ENCODE data around the gene FARP1. TPM values are rescaled to one million over a fixed set of nuclear protein-coding genes. Genes with fewer than 3 reads are reported as not detected.

The FARP1 gene
- polyA plus RNA-seq, 2 donors: 2.2 to 2.3 TPM

DNA sequence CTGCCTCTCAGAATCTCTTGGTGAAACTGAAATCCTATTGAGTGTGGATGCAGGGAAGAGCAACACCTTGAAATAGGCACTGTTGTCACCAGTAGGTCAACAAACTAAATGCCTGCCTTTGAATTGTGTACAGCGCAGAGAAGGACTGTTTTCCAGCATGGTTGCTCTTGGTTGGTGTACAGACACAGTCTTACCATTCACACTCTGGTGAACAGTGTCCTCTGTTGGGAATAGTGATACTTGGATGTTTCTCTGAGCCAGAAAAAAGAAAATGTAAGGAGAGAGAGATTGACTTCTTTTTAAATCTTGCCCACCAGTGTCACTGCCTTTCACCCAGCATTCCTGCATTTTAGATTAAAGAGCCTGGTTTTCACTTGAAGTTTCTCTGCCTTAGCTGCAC lies 254.3 kb downstream of the FARP1 start:
- no peaks in the 10 kb centered on the region for H3K9me3 ChIP-seq (ENCODE audit: control insufficient read depth in 2 of 2, insufficient read depth in 1 of 2, low read depth in 1 of 2, low read length in 1 of 2)
- no peaks in the 10 kb centered on the region for H3K27me3 ChIP-seq (ENCODE audit: control insufficient read depth in 1 of 2, insufficient read depth in 2 of 2, low read length in 2 of 2)
- WGBS, 2 donors: 91 to 100% methylated on average over 1 of the region's 1 CpG
- H3K4me1 ChIP-seq (ENCODE audit: control insufficient read depth in 2 of 2, insufficient read depth in 2 of 2, low read length in 1 of 2): no peaks in the 10 kb centered on the region
- H3K27ac ChIP-seq (ENCODE audit: low read depth in 2 of 2, low read length in 1 of 2): no peak overlapping the region
- H3K36me3 ChIP-seq (ENCODE audit: control insufficient read depth in 2 of 2, insufficient read depth in 2 of 2, low read length in 1 of 2): no peaks in the 10 kb centered on the region
- no peak overlapping the region for H3K4me3 ChIP-seq (ENCODE audit: low read depth in 1 of 2, low read length in 2 of 2)

DNA sequence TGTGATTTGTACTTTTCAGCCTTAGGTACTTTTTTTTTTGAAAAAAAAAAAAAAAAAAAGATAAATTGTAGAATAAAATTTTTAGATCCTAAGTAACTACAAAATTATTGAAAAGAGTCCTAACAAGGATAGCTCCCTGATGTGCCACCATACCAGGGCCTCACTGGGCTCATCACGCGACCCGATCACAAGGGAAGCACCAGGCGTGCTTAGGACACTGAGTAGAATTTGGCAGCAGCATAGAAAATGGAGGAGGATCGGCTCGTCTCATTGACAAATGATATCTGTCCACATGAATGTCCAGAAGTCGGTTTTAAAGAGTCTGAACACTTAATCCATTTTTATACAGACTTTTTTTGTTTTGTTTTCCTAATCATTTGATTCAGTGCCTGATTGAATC lies 255.0 kb downstream of the FARP1 start:
- no peaks in the 10 kb centered on the region for H3K9me3 ChIP-seq (ENCODE audit: control insufficient read depth in 2 of 2, insufficient read depth in 1 of 2, low read depth in 1 of 2, low read length in 1 of 2)
- no peaks in the 10 kb centered on the region for H3K27me3 ChIP-seq (ENCODE audit: control insufficient read depth in 1 of 2, insufficient read depth in 2 of 2, low read length in 2 of 2)
- no peak overlapping the region for H3K4me3 ChIP-seq (ENCODE audit: low read depth in 1 of 2, low read length in 2 of 2)
- no peaks in the 10 kb centered on the region for H3K4me1 ChIP-seq (ENCODE audit: control insufficient read depth in 2 of 2, insufficient read depth in 2 of 2, low read length in 1 of 2)
- no peaks in the 10 kb centered on the region for H3K36me3 ChIP-seq (ENCODE audit: control insufficient read depth in 2 of 2, insufficient read depth in 2 of 2, low read length in 1 of 2)
- 77 to 84% methylated on average over 7 of the region's 7 CpGs for WGBS, 2 donors
- H3K27ac ChIP-seq (ENCODE audit: low read depth in 2 of 2, low read length in 1 of 2): no peak overlapping the region

- no peak overlapping the region for H3K27ac ChIP-seq (ENCODE audit: low read depth in 2 of 2, low read length in 1 of 2)
- H3K4me1 ChIP-seq (ENCODE audit: control insufficient read depth in 2 of 2, insufficient read depth in 2 of 2, low read length in 1 of 2): no peaks in the 10 kb centered on the region
- peaks cover 0 to 3% of the 10 kb centered on the region in 2 donors for H3K36me3 ChIP-seq (ENCODE audit: control insufficient read depth in 2 of 2, insufficient read depth in 2 of 2, low read length in 1 of 2)
- no peaks in the 10 kb centered on the region for H3K9me3 ChIP-seq (ENCODE audit: control insufficient read depth in 2 of 2, insufficient read depth in 1 of 2, low read depth in 1 of 2, low read length in 1 of 2)
- WGBS, 2 donors: 78 to 84% methylated on average over 5 of the region's 5 CpGs
- H3K4me3 ChIP-seq (ENCODE audit: low read depth in 1 of 2, low read length in 2 of 2): no peak overlapping the region
- no peaks in the 10 kb centered on the region for H3K27me3 ChIP-seq (ENCODE audit: control insufficient read depth in 1 of 2, insufficient read depth in 2 of 2, low read length in 2 of 2)
Observed at GRCh38 chr13:98398581-98398980, 255.7 kb downstream of the FARP1 start.

- no peak overlapping the region for H3K4me3 ChIP-seq (ENCODE audit: low read depth in 1 of 2, low read length in 2 of 2)
- H3K27me3 ChIP-seq (ENCODE audit: control insufficient read depth in 1 of 2, insufficient read depth in 2 of 2, low read length in 2 of 2): no peaks in the 10 kb centered on the region
- H3K9me3 ChIP-seq (ENCODE audit: control insufficient read depth in 2 of 2, insufficient read depth in 1 of 2, low read depth in 1 of 2, low read length in 1 of 2): no peaks in the 10 kb centered on the region
- no peak overlapping the region for H3K27ac ChIP-seq (ENCODE audit: low read depth in 2 of 2, low read length in 1 of 2)
- H3K36me3 ChIP-seq (ENCODE audit: control insufficient read depth in 2 of 2, insufficient read depth in 2 of 2, low read length in 1 of 2): peaks cover 0 to 3% of the 10 kb centered on the region in 2 donors
- no peaks in the 10 kb centered on the region for H3K4me1 ChIP-seq (ENCODE audit: control insufficient read depth in 2 of 2, insufficient read depth in 2 of 2, low read length in 1 of 2)
- WGBS, 2 donors: 66 to 75% methylated on average over 4 of the region's 4 CpGs
Observed at GRCh38 chr13:98399756-98400155, 256.9 kb downstream of the FARP1 start.

GRCh38 chr13:98401934-98402333 lies 259.0 kb downstream of the FARP1 start:
- Histone ChIP-seq H3K9me3 (ENCODE audit: control insufficient read depth in 2 of 2, insufficient read depth in 1 of 2, low read depth in 1 of 2, low read length in 1 of 2) (no peaks in the 10 kb centered on the region), H3K4me1 (ENCODE audit: control insufficient read depth in 2 of 2, insufficient read depth in 2 of 2, low read length in 1 of 2) (no peaks in the 10 kb centered on the region), H3K27me3 (ENCODE audit: control insufficient read depth in 1 of 2, insufficient read depth in 2 of 2, low read length in 2 of 2) (no peaks in the 10 kb centered on the region), H3K4me3 (ENCODE audit: low read depth in 1 of 2, low read length in 2 of 2) (no peak overlapping the region), H3K27ac (ENCODE audit: low read depth in 2 of 2, low read length in 1 of 2) (no peak overlapping the region), H3K36me3 (ENCODE audit: control insufficient read depth in 2 of 2, insufficient read depth in 2 of 2, low read length in 1 of 2) (peaks cover 0 to 3% of the 10 kb centered on the region in 2 donors)
- WGBS, 2 donors: 84 to 90% methylated on average over 13 of the region's 13 CpGs

- no peaks in the 10 kb centered on the region for H3K9me3 ChIP-seq (ENCODE audit: control insufficient read depth in 2 of 2, insufficient read depth in 1 of 2, low read depth in 1 of 2, low read length in 1 of 2)
- peaks cover 0 to 3% of the 10 kb centered on the region in 2 donors for H3K36me3 ChIP-seq (ENCODE audit: control insufficient read depth in 2 of 2, insufficient read depth in 2 of 2, low read length in 1 of 2)
- H3K27ac ChIP-seq (ENCODE audit: low read depth in 2 of 2, low read length in 1 of 2): no peak overlapping the region
- no peak overlapping the region for H3K4me3 ChIP-seq (ENCODE audit: low read depth in 1 of 2, low read length in 2 of 2)
- 92 to 94% methylated on average over 2 of the region's 2 CpGs for WGBS, 2 donors
- H3K4me1 ChIP-seq (ENCODE audit: control insufficient read depth in 2 of 2, insufficient read depth in 2 of 2, low read length in 1 of 2): no peaks in the 10 kb centered on the region
- no peaks in the 10 kb centered on the region for H3K27me3 ChIP-seq (ENCODE audit: control insufficient read depth in 1 of 2, insufficient read depth in 2 of 2, low read length in 2 of 2)
Observed at GRCh38 chr13:98403076-98403475, 260.2 kb downstream of the FARP1 start.

DNA sequence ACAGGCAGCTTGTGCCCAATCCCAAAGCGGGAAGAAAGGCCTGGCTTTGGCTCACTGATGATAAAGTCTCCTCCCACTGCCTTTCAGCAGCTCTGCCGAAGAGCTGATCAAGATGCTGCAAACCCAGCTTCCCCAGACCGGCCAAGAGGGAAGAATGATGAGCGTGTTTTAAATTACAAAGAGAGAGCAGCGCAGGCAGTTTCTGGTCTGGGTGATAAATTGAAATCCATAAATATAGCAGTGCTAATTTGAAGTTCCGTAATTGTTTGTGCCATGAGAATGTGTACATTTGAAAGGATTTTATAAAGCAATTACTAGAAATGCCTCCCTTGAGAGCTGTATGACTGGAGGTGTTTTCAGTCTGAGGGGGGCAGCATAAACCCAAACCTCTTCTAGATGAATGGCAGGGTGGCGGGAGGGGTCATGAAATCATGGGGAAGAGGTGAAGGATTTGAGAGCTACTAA lies 262.2 kb downstream of the FARP1 start:
- no peak overlapping the region for H3K4me3 ChIP-seq (ENCODE audit: low read depth in 1 of 2, low read length in 2 of 2)
- peaks cover 0 to 3% of the 10 kb centered on the region in 2 donors for H3K36me3 ChIP-seq (ENCODE audit: control insufficient read depth in 2 of 2, insufficient read depth in 2 of 2, low read length in 1 of 2)
- no peaks in the 10 kb centered on the region for H3K4me1 ChIP-seq (ENCODE audit: control insufficient read depth in 2 of 2, insufficient read depth in 2 of 2, low read length in 1 of 2)
- no peaks in the 10 kb centered on the region for H3K27me3 ChIP-seq (ENCODE audit: control insufficient read depth in 1 of 2, insufficient read depth in 2 of 2, low read length in 2 of 2)
- no peaks in the 10 kb centered on the region for H3K9me3 ChIP-seq (ENCODE audit: control insufficient read depth in 2 of 2, insufficient read depth in 1 of 2, low read depth in 1 of 2, low read length in 1 of 2)
- no peak overlapping the region for H3K27ac ChIP-seq (ENCODE audit: low read depth in 2 of 2, low read length in 1 of 2)
- WGBS, 2 donors: 60 to 61% methylated on average over 7 of the region's 7 CpGs

DNA sequence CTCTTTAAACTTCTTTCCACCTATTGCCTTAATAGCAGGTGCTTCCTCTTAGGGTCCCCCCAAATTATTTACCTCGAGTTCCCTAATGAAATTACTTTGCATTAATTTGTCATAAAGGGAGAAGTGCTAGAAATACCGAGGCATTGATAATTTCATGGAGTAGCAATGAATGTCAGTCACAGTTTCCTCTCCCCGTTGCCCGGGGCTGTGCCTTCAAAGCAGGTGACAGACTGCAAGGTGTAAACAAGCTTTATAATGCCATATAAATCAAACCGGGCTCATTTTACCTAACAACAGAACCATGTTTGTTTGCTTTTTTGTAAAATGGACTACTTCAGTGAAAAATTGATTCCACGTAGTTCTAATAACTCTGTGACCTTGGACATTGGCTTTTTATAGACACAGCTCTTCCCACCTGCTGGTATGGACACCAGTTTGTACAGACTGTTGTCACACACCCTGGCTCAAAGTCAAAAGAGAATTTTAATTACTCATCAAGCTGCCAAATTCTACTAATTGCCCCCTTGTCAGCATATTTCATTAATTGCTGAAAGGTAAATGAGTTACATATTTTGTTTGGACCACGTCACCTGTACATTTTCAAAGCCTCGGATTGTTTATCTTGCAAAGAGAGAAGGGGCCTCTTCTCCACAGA lies 262.9 kb downstream of the FARP1 start:
- no peak overlapping the region for H3K27ac ChIP-seq (ENCODE audit: low read depth in 2 of 2, low read length in 1 of 2)
- H3K4me3 ChIP-seq (ENCODE audit: low read depth in 1 of 2, low read length in 2 of 2): no peak overlapping the region
- peaks cover 0 to 3% of the 10 kb centered on the region in 2 donors for H3K36me3 ChIP-seq (ENCODE audit: control insufficient read depth in 2 of 2, insufficient read depth in 2 of 2, low read length in 1 of 2)
- no peaks in the 10 kb centered on the region for H3K27me3 ChIP-seq (ENCODE audit: control insufficient read depth in 1 of 2, insufficient read depth in 2 of 2, low read length in 2 of 2)
- H3K4me1 ChIP-seq (ENCODE audit: control insufficient read depth in 2 of 2, insufficient read depth in 2 of 2, low read length in 1 of 2): no peaks in the 10 kb centered on the region
- H3K9me3 ChIP-seq (ENCODE audit: control insufficient read depth in 2 of 2, insufficient read depth in 1 of 2, low read depth in 1 of 2, low read length in 1 of 2): no peaks in the 10 kb centered on the region
- WGBS, 2 donors: 57 to 70% methylated on average over 8 of the region's 8 CpGs

- peaks cover 0 to 3% of the 10 kb centered on the region in 2 donors for H3K36me3 ChIP-seq (ENCODE audit: control insufficient read depth in 2 of 2, insufficient read depth in 2 of 2, low read length in 1 of 2)
- no peaks in the 10 kb centered on the region for H3K9me3 ChIP-seq (ENCODE audit: control insufficient read depth in 2 of 2, insufficient read depth in 1 of 2, low read depth in 1 of 2, low read length in 1 of 2)
- no peaks in the 10 kb centered on the region for H3K27me3 ChIP-seq (ENCODE audit: control insufficient read depth in 1 of 2, insufficient read depth in 2 of 2, low read length in 2 of 2)
- no peaks in the 10 kb centered on the region for H3K4me1 ChIP-seq (ENCODE audit: control insufficient read depth in 2 of 2, insufficient read depth in 2 of 2, low read length in 1 of 2)
- no peak overlapping the region for H3K27ac ChIP-seq (ENCODE audit: low read depth in 2 of 2, low read length in 1 of 2)
- no peak overlapping the region for H3K4me3 ChIP-seq (ENCODE audit: low read depth in 1 of 2, low read length in 2 of 2)
- WGBS, 2 donors: 77 to 88% methylated on average over 9 of the region's 9 CpGs
Observed at GRCh38 chr13:98406427-98406826, 263.5 kb downstream of the FARP1 start.

- H3K4me1 ChIP-seq (ENCODE audit: control insufficient read depth in 2 of 2, insufficient read depth in 2 of 2, low read length in 1 of 2): no peaks in the 10 kb centered on the region
- no peak overlapping the region for H3K4me3 ChIP-seq (ENCODE audit: low read depth in 1 of 2, low read length in 2 of 2)
- H3K27me3 ChIP-seq (ENCODE audit: control insufficient read depth in 1 of 2, insufficient read depth in 2 of 2, low read length in 2 of 2): no peaks in the 10 kb centered on the region
- H3K36me3 ChIP-seq (ENCODE audit: control insufficient read depth in 2 of 2, insufficient read depth in 2 of 2, low read length in 1 of 2): peaks cover 0 to 3% of the 10 kb centered on the region in 2 donors
- H3K27ac ChIP-seq (ENCODE audit: low read depth in 2 of 2, low read length in 1 of 2): no peak overlapping the region
- no peaks in the 10 kb centered on the region for H3K9me3 ChIP-seq (ENCODE audit: control insufficient read depth in 2 of 2, insufficient read depth in 1 of 2, low read depth in 1 of 2, low read length in 1 of 2)
- WGBS, 2 donors: 95 to 97% methylated on average over 9 of the region's 9 CpGs
Observed at GRCh38 chr13:98406971-98407370, 264.1 kb downstream of the FARP1 start.
